Effector memory CD8-positive, alpha-beta T cell (primary cell): Measurements from ENCODE around the gene VSTM2A.
"Not testable (repeated sequence)": the region's sequence is repeated elsewhere in the genome, so short reads cannot be mapped to it uniquely, and the experiment has no call there.

Experiments
- ATAC-seq: fragments of 150-1000 bp; cut with Tn5 transposase; replicated peaks from 2 replicates; pipeline ENCODE4 v1.10.0; 2021; ENCODE audit warnings: mild to moderate bottlenecking, moderate library complexity
- DNase-seq, 3 experiments: peaks; one replicate each; pipeline ENCODE4 v3.0.0; 2021
- H3K27ac Mint-ChIP-seq, 2 donors: one replicate each; pipeline ENCODE4 v1.8.0; 2022; ENCODE audit warnings: mild to moderate bottlenecking in 2 of 2, mixed read lengths in 2 of 2, moderate library complexity in 2 of 2
- H3K27me3 Mint-ChIP-seq, 2 donors: one replicate each; pipeline ENCODE4 v1.8.0; 2022; ENCODE audit warnings: mixed read lengths in 2 of 2
- H3K36me3 Mint-ChIP-seq: one replicate; pipeline ENCODE4 v1.8.0; 2022; ENCODE audit warnings: mild to moderate bottlenecking, moderate library complexity, mixed read lengths; ENCODE audit not compliant: insufficient read depth
- H3K4me1 Mint-ChIP-seq, 2 donors: one replicate each; pipeline ENCODE4 v1.8.0; 2022; ENCODE audit warnings: low read depth in 2 of 2, mixed read lengths in 2 of 2
- H3K4me3 Mint-ChIP-seq, 2 donors: one replicate each; pipeline ENCODE4 v1.8.0; 2022; ENCODE audit warnings: mild to moderate bottlenecking in 2 of 2, mixed read lengths in 2 of 2, moderate library complexity in 2 of 2
- H3K9me3 Mint-ChIP-seq, 2 donors: one replicate each; pipeline ENCODE4 v1.8.0; 2022; ENCODE audit warnings: mixed read lengths in 2 of 2
- total RNA-seq, 9 experiments: gene quantifications; one replicate each; lab custom pipeline; 2026; lab: John Stamatoyannopoulos, UW

VSTM2A gene
- total RNA-seq, result 0 to 0.07 (median 0) reads per million in 9 experiments

- Mint-ChIP-seq H3K27ac (no peak within 1 kb of the TSS), H3K36me3 (no peaks in the 10 kb centered on the region), H3K9me3 (peaks cover 4 to 7% of the 10 kb centered on the region in 2 donors), H3K27me3 (peaks cover 6 to 55% of the 10 kb centered on the region in 2 donors), H3K4me3 (no peak within 1 kb of the TSS), H3K4me1 (no peaks in the 10 kb centered on the region)
- DNase-seq, result no peak
- no peak for ATAC-seq
Measured at GRCh38 chr7:54541669-54542625, at the start of gene VSTM2A. Gene VSTM2A, plus strand, starts transcription at chr7:54542375. Its CDS starts 356 bp downstream, at chr7:54542731.

GRCh38 chr7:54504531-54504930, 37.6 kb upstream of the VSTM2A start:
- DNase-seq, H3K27ac Mint-ChIP-seq, H3K4me3 Mint-ChIP-seq, H3K36me3 Mint-ChIP-seq, H3K4me1 Mint-ChIP-seq, H3K9me3 Mint-ChIP-seq, ATAC-seq, H3K27me3 Mint-ChIP-seq: not testable (repeated sequence)

GRCh38 chr7:54529568-54529967, 12.6 kb upstream of the VSTM2A start:
- Mint-ChIP-seq H3K9me3 (peaks cover 16 to 25% of the 10 kb centered on the region in 2 donors), H3K4me3 (no peak overlapping the region), H3K4me1 (no peaks in the 10 kb centered on the region), H3K36me3 (no peaks in the 10 kb centered on the region), H3K27ac (no peak overlapping the region), H3K27me3 (no peaks in the 10 kb centered on the region)
- ATAC-seq (no peak), DNase-seq (no peak)

GRCh38 chr7:54538122-54538521, 4.1 kb upstream of the VSTM2A start:
- Mint-ChIP-seq H3K4me1 (no peaks in the 10 kb centered on the region), H3K36me3 (no peaks in the 10 kb centered on the region), H3K27me3 (peaks cover 0 to 21% of the 10 kb centered on the region in 2 donors), H3K9me3 (peaks cover 4 to 13% of the 10 kb centered on the region in 2 donors), H3K27ac (no peak overlapping the region), H3K4me3 (no peak overlapping the region)
- DNase-seq (no peak), ATAC-seq (no peak)

GRCh38 chr7:54543051-54543488, 895 bp downstream of the VSTM2A start:
- ATAC-seq (no peak), DNase-seq (no peak)
- H3K4me1 Mint-ChIP-seq, result no peaks in the 10 kb centered on the region
- H3K36me3 Mint-ChIP-seq, result no peaks in the 10 kb centered on the region
- H3K4me3 Mint-ChIP-seq, result no peak overlapping the region
- peaks cover 4 to 7% of the 10 kb centered on the region in 2 donors for H3K9me3 Mint-ChIP-seq
- H3K27ac Mint-ChIP-seq, result no peak overlapping the region
- peaks cover 6 to 55% of the 10 kb centered on the region in 2 donors for H3K27me3 Mint-ChIP-seq

GRCh38 chr7:54544149-54544526, 2.0 kb downstream of the VSTM2A start:
- no peaks in the 10 kb centered on the region for H3K4me1 Mint-ChIP-seq
- DNase-seq (no peak), ATAC-seq (no peak)
- H3K9me3 Mint-ChIP-seq, result peaks cover 4 to 7% of the 10 kb centered on the region in 2 donors
- no peak overlapping the region for H3K27ac Mint-ChIP-seq
- H3K36me3 Mint-ChIP-seq, result no peaks in the 10 kb centered on the region
- peaks cover 6 to 55% of the 10 kb centered on the region in 2 donors for H3K27me3 Mint-ChIP-seq
- no peak overlapping the region for H3K4me3 Mint-ChIP-seq

- ATAC-seq (no peak), DNase-seq (no peak)
- no peak overlapping the region for H3K27ac Mint-ChIP-seq
- no peaks in the 10 kb centered on the region for H3K4me1 Mint-ChIP-seq
- peaks cover 4 to 7% of the 10 kb centered on the region in 2 donors for H3K9me3 Mint-ChIP-seq
- no peak overlapping the region for H3K4me3 Mint-ChIP-seq
- peaks cover 6 to 55% of the 10 kb centered on the region in 2 donors for H3K27me3 Mint-ChIP-seq
- no peaks in the 10 kb centered on the region for H3K36me3 Mint-ChIP-seq
Measured at GRCh38 chr7:54544527-54545240, 2.5 kb downstream of the VSTM2A start.

- DNase-seq, result no peak
- no peak for ATAC-seq
- Mint-ChIP-seq H3K9me3 (peaks cover 4 to 7% of the 10 kb centered on the region in 2 donors), H3K4me3 (no peak overlapping the region), H3K27ac (no peak overlapping the region), H3K27me3 (peaks cover 6 to 55% of the 10 kb centered on the region in 2 donors), H3K4me1 (no peaks in the 10 kb centered on the region), H3K36me3 (no peaks in the 10 kb centered on the region)
Measured at GRCh38 chr7:54545241-54545563, 3.0 kb downstream of the VSTM2A start.

- Mint-ChIP-seq H3K36me3 (no peaks in the 10 kb centered on the region), H3K27me3 (peaks cover 6 to 51% of the 10 kb centered on the region in 2 donors), H3K9me3 (peaks cover 4 to 7% of the 10 kb centered on the region in 2 donors), H3K27ac (no peak overlapping the region), H3K4me1 (no peaks in the 10 kb centered on the region), H3K4me3 (no peak overlapping the region)
- DNase-seq (no peak), ATAC-seq (no peak)
Measured at GRCh38 chr7:54546081-54546985, 4.2 kb downstream of the VSTM2A start.

- Mint-ChIP-seq H3K4me3 (no peak overlapping the region), H3K27me3 (peaks cover 6 to 45% of the 10 kb centered on the region in 2 donors), H3K36me3 (no peaks in the 10 kb centered on the region), H3K4me1 (no peaks in the 10 kb centered on the region), H3K27ac (no peak overlapping the region), H3K9me3 (peaks cover 4 to 7% of the 10 kb centered on the region in 2 donors)
- DNase-seq (no peak), ATAC-seq (no peak)
Measured at GRCh38 chr7:54546986-54547314, 4.8 kb downstream of the VSTM2A start.

GRCh38 chr7:54550471-54550870, 8.3 kb downstream of the VSTM2A start:
- DNase-seq, result no peak
- no peak overlapping the region for H3K4me3 Mint-ChIP-seq

GRCh38 chr7:54556121-54556520, 13.9 kb downstream of the VSTM2A start:
- DNase-seq (no peak), ATAC-seq (no peak)
- Mint-ChIP-seq H3K27me3 (no peaks in the 10 kb centered on the region), H3K4me3 (no peak overlapping the region), H3K27ac (no peak overlapping the region), H3K4me1 (no peaks in the 10 kb centered on the region), H3K9me3 (peaks cover 3 to 9% of the 10 kb centered on the region in 2 donors), H3K36me3 (no peaks in the 10 kb centered on the region)

More at GRCh38 chr7:54550471-54550870, 8.3 kb downstream of the VSTM2A start:
- H3K27ac Mint-ChIP-seq, result no peak overlapping the region
- no peaks in the 10 kb centered on the region for H3K36me3 Mint-ChIP-seq
- H3K27me3 Mint-ChIP-seq, result peaks cover 0 to 10% of the 10 kb centered on the region in 2 donors
- peaks cover 3 to 9% of the 10 kb centered on the region in 2 donors for H3K9me3 Mint-ChIP-seq
- H3K4me1 Mint-ChIP-seq, result no peaks in the 10 kb centered on the region
- no peak for ATAC-seq

GRCh38 chr7:54559401-54559800, 17.2 kb downstream of the VSTM2A start:
- no peak for ATAC-seq
- H3K27me3 Mint-ChIP-seq, result no peaks in the 10 kb centered on the region

More at GRCh38 chr7:54559401-54559800, 17.2 kb downstream of the VSTM2A start:
- H3K4me1 Mint-ChIP-seq, result no peaks in the 10 kb centered on the region
- H3K4me3 Mint-ChIP-seq, result no peak overlapping the region
- no peak for DNase-seq
- H3K27ac Mint-ChIP-seq, result no peak overlapping the region
- H3K9me3 Mint-ChIP-seq, result peaks cover 1 to 2% of the 10 kb centered on the region in 2 donors
- H3K36me3 Mint-ChIP-seq, result no peaks in the 10 kb centered on the region
